ENCODE results near the gene NES.

Gene NES

DNA sequence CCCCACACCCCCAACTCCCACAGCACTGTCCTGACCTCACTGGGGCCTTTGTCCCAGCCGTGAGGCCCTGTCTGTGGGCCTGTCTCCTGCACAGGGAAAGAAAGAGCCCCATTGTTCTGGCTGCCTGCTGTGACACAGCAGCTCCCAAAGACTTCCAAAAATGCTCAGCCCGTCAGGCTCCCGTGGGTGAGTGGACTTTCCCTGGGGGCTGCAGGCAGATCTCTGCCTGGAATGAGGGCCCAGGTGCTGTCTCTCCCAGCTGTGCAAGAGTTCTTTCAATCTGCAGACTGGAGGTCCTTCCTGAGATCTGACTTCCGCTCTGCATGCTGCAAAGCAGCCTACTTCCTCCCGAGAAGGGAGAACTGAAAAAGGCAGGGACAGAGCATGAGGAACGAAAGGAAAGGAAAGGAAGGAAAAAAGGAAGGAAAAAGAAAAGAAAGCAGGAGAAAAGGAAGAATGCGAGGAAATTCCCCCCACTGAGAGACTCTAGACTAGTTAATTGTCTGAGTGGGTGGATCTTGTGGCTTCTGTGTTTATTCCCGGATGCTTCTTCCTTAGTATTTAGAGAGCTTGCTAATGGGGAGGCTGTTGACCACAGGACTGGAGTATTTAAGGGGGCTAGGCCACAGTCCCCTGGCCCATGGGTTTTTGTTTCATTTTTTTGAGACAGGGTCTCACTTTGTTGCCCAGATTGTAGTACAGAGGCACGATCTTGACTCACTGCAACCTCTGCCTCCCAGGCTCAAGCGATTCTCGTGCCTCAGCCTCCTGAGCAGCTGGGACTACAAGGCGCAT is 15.0 kb downstream of the NES start:
- Histone ChIP-seq H3F3A (ENCODE audit: insufficient read depth, low read length) (no peaks in the 10 kb centered on the region), H2AFZ (ENCODE audit: low read length) (no peak overlapping the region), H3K4me3 (ENCODE audit: low read depth, low read length, poor library complexity, severe bottlenecking) (no peak overlapping the region), H3K27ac (ENCODE audit: low read depth, low read length, poor library complexity, severe bottlenecking) (no peak overlapping the region), H3K4me2 (ENCODE audit: low read length) (no peak overlapping the region), H3K79me2 (ENCODE audit: insufficient read depth, low read length) (no peaks in the 10 kb centered on the region), H4K20me1 (ENCODE audit: insufficient read depth, low read length) (no peaks in the 10 kb centered on the region), H3K27me3 (ENCODE audit: insufficient read depth, low read length) (0 out of 2 replicates have a peak, but pooled peaks cover 4% of the 10 kb centered on the region), H3K4me1 (ENCODE audit: insufficient read depth, low read length, severe bottlenecking) (peaks cover 17% of the 10 kb centered on the region), H3K36me3 (ENCODE audit: insufficient read depth, low read length) (no peaks in the 10 kb centered on the region), H3K9me3 (ENCODE audit: low read length) (no peaks in the 10 kb centered on the region), H3K9me2 (ENCODE audit: low read depth, low read length) (no peaks in the 10 kb centered on the region), H3K9ac (ENCODE audit: low read length) (no peak overlapping the region)
- TF ChIP-seq EZH2 (IDR thresholded peaks at IDR 0.05; ENCODE audit: borderline replicate concordance, low read length): no peak
- TF ChIP-seq, protein P1, sequence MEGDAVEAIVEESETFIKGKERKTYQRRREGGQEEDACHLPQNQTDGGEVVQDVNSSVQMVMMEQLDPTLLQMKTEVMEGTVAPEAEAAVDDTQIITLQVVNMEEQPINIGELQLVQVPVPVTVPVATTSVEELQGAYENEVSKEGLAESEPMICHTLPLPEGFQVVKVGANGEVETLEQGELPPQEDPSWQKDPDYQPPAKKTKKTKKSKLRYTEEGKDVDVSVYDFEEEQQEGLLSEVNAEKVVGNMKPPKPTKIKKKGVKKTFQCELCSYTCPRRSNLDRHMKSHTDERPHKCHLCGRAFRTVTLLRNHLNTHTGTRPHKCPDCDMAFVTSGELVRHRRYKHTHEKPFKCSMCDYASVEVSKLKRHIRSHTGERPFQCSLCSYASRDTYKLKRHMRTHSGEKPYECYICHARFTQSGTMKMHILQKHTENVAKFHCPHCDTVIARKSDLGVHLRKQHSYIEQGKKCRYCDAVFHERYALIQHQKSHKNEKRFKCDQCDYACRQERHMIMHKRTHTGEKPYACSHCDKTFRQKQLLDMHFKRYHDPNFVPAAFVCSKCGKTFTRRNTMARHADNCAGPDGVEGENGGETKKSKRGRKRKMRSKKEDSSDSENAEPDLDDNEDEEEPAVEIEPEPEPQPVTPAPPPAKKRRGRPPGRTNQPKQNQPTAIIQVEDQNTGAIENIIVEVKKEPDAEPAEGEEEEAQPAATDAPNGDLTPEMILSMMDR (IDR thresholded peaks at IDR 0.05; ENCODE audit: low read length): no peak

DNA sequence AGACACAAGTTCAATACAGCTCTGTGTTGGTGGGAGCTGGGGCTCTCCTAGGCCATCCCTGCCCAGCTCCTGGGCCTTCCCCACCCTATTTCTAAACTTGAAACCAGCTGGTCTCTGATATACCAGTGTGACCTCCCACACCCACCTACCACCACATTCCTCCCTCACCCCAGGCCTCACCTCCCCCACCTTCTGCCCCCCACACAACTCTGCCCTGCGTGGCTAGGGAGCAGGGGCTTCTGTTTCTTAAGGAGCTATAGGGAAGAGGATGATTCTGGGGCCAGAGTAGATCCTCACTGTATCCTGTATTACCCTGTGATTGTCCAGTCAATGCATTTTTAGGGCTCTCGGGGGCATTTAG is 16.5 kb downstream of the NES start:
- no peaks in the 10 kb centered on the region for H3K36me3 ChIP-seq (ENCODE audit: insufficient read depth, low read length)
- peaks cover 17% of the 10 kb centered on the region for H3K4me1 ChIP-seq (ENCODE audit: insufficient read depth, low read length, severe bottlenecking)
- H4K20me1 ChIP-seq (ENCODE audit: insufficient read depth, low read length): no peaks in the 10 kb centered on the region
- no peaks in the 10 kb centered on the region for H3K9me2 ChIP-seq (ENCODE audit: low read depth, low read length)
- H3K9me3 ChIP-seq (ENCODE audit: low read length): no peaks in the 10 kb centered on the region
- no peak overlapping the region for H3K4me2 ChIP-seq (ENCODE audit: low read length)
- H3F3A ChIP-seq (ENCODE audit: insufficient read depth, low read length): no peaks in the 10 kb centered on the region
- H2AFZ ChIP-seq (ENCODE audit: low read length): no peak overlapping the region
- no peaks in the 10 kb centered on the region for H3K79me2 ChIP-seq (ENCODE audit: insufficient read depth, low read length)
- TF ChIP-seq, protein P1 (IDR thresholded peaks at IDR 0.05; ENCODE audit: low read length): no peak
- no peak for TF ChIP-seq EZH2 (IDR thresholded peaks at IDR 0.05; ENCODE audit: borderline replicate concordance, low read length)
- H3K9ac ChIP-seq (ENCODE audit: low read length): no peak overlapping the region; the same call in 1 of the 2 replicates
- H3K4me3 ChIP-seq (ENCODE audit: low read depth, low read length, poor library complexity, severe bottlenecking): no peak overlapping the region
- H3K27ac ChIP-seq (ENCODE audit: low read depth, low read length, poor library complexity, severe bottlenecking): no peak overlapping the region
- peaks cover 10% of the 10 kb centered on the region; the same call in 1 of the 2 replicates for H3K27me3 ChIP-seq (ENCODE audit: insufficient read depth, low read length)

- Histone ChIP-seq H3K27ac (ENCODE audit: low read depth, low read length, poor library complexity, severe bottlenecking) (no peak overlapping the region), H4K20me1 (ENCODE audit: insufficient read depth, low read length) (no peaks in the 10 kb centered on the region), H3K4me3 (ENCODE audit: low read depth, low read length, poor library complexity, severe bottlenecking) (no peak overlapping the region), H3K36me3 (ENCODE audit: insufficient read depth, low read length) (no peaks in the 10 kb centered on the region), H3K79me2 (ENCODE audit: insufficient read depth, low read length) (no peaks in the 10 kb centered on the region), H3K27me3 (ENCODE audit: insufficient read depth, low read length) (peaks cover 6% of the 10 kb centered on the region), H3K4me1 (ENCODE audit: insufficient read depth, low read length, severe bottlenecking) (peaks cover 17% of the 10 kb centered on the region), H2AFZ (ENCODE audit: low read length) (no peak overlapping the region; the same call in 1 of the 2 replicates), H3K4me2 (ENCODE audit: low read length) (peak overlapping the region; percentile 32; the same call in 1 of the 2 replicates), H3K9ac (ENCODE audit: low read length) (no peak overlapping the region; the same call in 1 of the 2 replicates), H3F3A (ENCODE audit: insufficient read depth, low read length) (no peaks in the 10 kb centered on the region), H3K9me2 (ENCODE audit: low read depth, low read length) (no peaks in the 10 kb centered on the region), H3K9me3 (ENCODE audit: low read length) (no peaks in the 10 kb centered on the region)
- no peak for TF ChIP-seq EZH2 (IDR thresholded peaks at IDR 0.05; ENCODE audit: borderline replicate concordance, low read length)
- TF ChIP-seq, protein P1 (IDR thresholded peaks at IDR 0.05; ENCODE audit: low read length): peak; percentile 99
Observed at GRCh38 chr1:156659988-156660751, 17.0 kb downstream of the NES start.
